Measurements from ENCODE around the gene KRTAP10-6. TPM values are rescaled to one million over a fixed set of nuclear protein-coding genes. Genes with fewer than 3 reads are reported as not detected.
"Not testable (repeated sequence)": the region's sequence is repeated elsewhere in the genome, so short reads cannot be mapped to it uniquely, and the experiment has no call there.

KRTAP10-6 gene
- total RNA-seq, 1 donor from 2014 or later, result not detected

GRCh38 chr21:44618504-44618903, 26.2 kb upstream of the KRTAP10-6 start:
- no peak for DNase-seq (ENCODE audit: low read depth, low spot score)

GRCh38 chr21:44617071-44617501, 24.8 kb upstream of the KRTAP10-6 start:
- DNase-seq (ENCODE audit: low read depth, low spot score), result no peak

- DNase-seq (ENCODE audit: low read depth, low spot score), result no peak
Observed at GRCh38 chr21:44616591-44616926, 24.3 kb upstream of the KRTAP10-6 start.

GRCh38 chr21:44615911-44616590, 23.7 kb upstream of the KRTAP10-6 start:
- DNase-seq (ENCODE audit: low read depth, low spot score), result no peak

- DNase-seq (ENCODE audit: low read depth, low spot score), result no peak
Observed at GRCh38 chr21:44615466-44615865, 23.2 kb upstream of the KRTAP10-6 start.

- DNase-seq (ENCODE audit: low read depth, low spot score), result no peak
Observed at GRCh38 chr21:44614961-44615391, 22.7 kb upstream of the KRTAP10-6 start.

- no peak for DNase-seq (ENCODE audit: low read depth, low spot score)
Observed at GRCh38 chr21:44614161-44614631, 21.9 kb upstream of the KRTAP10-6 start.

GRCh38 chr21:44613386-44614155, 21.3 kb upstream of the KRTAP10-6 start:
- DNase-seq (ENCODE audit: low read depth, low spot score), result no peak

- no peak for DNase-seq (ENCODE audit: low read depth, low spot score)
Observed at GRCh38 chr21:44612669-44613229, 20.4 kb upstream of the KRTAP10-6 start.

- no peak for DNase-seq (ENCODE audit: low read depth, low spot score)
Observed at GRCh38 chr21:44612029-44612486, 19.8 kb upstream of the KRTAP10-6 start, which contains the start of gene KRTAP10-8. KRTAP10-8 (plus strand) TSS chr21:44612079; CDS start chr21:44612101, 22 bp downstream.

GRCh38 chr21:44611551-44611950, 19.2 kb upstream of the KRTAP10-6 start:
- no peak for DNase-seq (ENCODE audit: low read depth, low spot score)

GRCh38 chr21:44610157-44610843, 18.0 kb upstream of the KRTAP10-6 start:
- DNase-seq (ENCODE audit: low read depth, low spot score), result not testable (repeated sequence)

GRCh38 chr21:44609193-44609592, 16.9 kb upstream of the KRTAP10-6 start:
- DNase-seq (ENCODE audit: low read depth, low spot score), result no peak

- no peak for DNase-seq (ENCODE audit: low read depth, low spot score)
Observed at GRCh38 chr21:44606495-44606894, 14.2 kb upstream of the KRTAP10-6 start.

- DNase-seq (ENCODE audit: low read depth, low spot score), result no peak
Observed at GRCh38 chr21:44603911-44604310, 11.6 kb upstream of the KRTAP10-6 start.

GRCh38 chr21:44603109-44603875, 11.0 kb upstream of the KRTAP10-6 start:
- no peak for DNase-seq (ENCODE audit: low read depth, low spot score)

GRCh38 chr21:44602463-44602850, 10.2 kb upstream of the KRTAP10-6 start:
- DNase-seq (ENCODE audit: low read depth, low spot score), result no peak

GRCh38 chr21:44601596-44602462, 9.5 kb upstream of the KRTAP10-6 start:
- DNase-seq (ENCODE audit: low read depth, low spot score), result no peak

- not testable (repeated sequence) for DNase-seq (ENCODE audit: low read depth, low spot score)
Observed at GRCh38 chr21:44601091-44601490, 8.8 kb upstream of the KRTAP10-6 start.
